GM23248 (cell line): ENCODE results near the gene MKLN1. TPM values are rescaled to one million over a fixed set of nuclear protein-coding genes. Genes with fewer than 3 reads are reported as not detected.
"Not testable (repeated sequence)": the region's sequence is repeated elsewhere in the genome, so short reads cannot be mapped to it uniquely, and the experiment has no call there.

Experiments
- DNase-seq: peaks from one replicate; pipeline ENCODE4 v3.0.0-alpha.2; 2015
- H2AFZ ChIP-seq: fragments of 200-600 bp; sonication (generic); 2 replicates; pipeline ENCODE4 v1.6.1; 2016; ENCODE audit warnings: antibody characterized with exemption
- H3F3A ChIP-seq: fragments of 200-600 bp; sonication (generic); 2 replicates; pipeline ENCODE4 v1.6.1; 2016; ENCODE audit warnings: mild to moderate bottlenecking, antibody characterized with exemption, mixed run types; ENCODE audit not compliant: insufficient read depth
- H3K27ac ChIP-seq: fragments of 200-600 bp; sonication (generic); 2 replicates; pipeline ENCODE4 v1.5.1; 2016; ENCODE audit warnings: mild to moderate bottlenecking
- H3K27me3 ChIP-seq: fragments of 200-600 bp; sonication (generic); replicated peaks from 2 replicates; pipeline ENCODE4 v1.6.1; 2016; ENCODE audit warnings: mild to moderate bottlenecking; ENCODE audit not compliant: insufficient read depth
- H3K36me3 ChIP-seq: fragments of 200-600 bp; sonication (generic); 2 replicates; pipeline ENCODE4 v1.6.1; 2016; ENCODE audit warnings: low read depth, mild to moderate bottlenecking
- H3K4me1 ChIP-seq: fragments of 200-600 bp; sonication (generic); 2 replicates; pipeline ENCODE4 v1.6.1; 2016; ENCODE audit warnings: mild to moderate bottlenecking; ENCODE audit not compliant: insufficient read depth
- H3K4me2 ChIP-seq: fragments of 200-600 bp; sonication (generic); one replicate; pipeline ENCODE4 v1.6.1; 2016; ENCODE audit warnings: mild to moderate bottlenecking; ENCODE audit not compliant: unreplicated experiment
- H3K4me3 ChIP-seq: fragments of 200-600 bp; sonication (generic); 2 replicates; pipeline ENCODE4 v1.5.1; 2016; ENCODE audit warnings: mild to moderate bottlenecking
- H3K79me2 ChIP-seq: fragments of 200-600 bp; sonication (generic); 2 replicates; pipeline ENCODE4 v1.6.1; 2016; ENCODE audit warnings: mild to moderate bottlenecking; ENCODE audit not compliant: insufficient read depth
- H3K9ac ChIP-seq: fragments of 200-600 bp; sonication (generic); 2 replicates; pipeline ENCODE4 v1.6.1; 2016; ENCODE audit warnings: mild to moderate bottlenecking
- H3K9me2 ChIP-seq: fragments of 200-600 bp; sonication (generic); 2 replicates; pipeline ENCODE4 v1.6.1; 2016; ENCODE audit warnings: mixed run types, mild to moderate bottlenecking, moderate library complexity; ENCODE audit not compliant: insufficient read depth
- H3K9me3 ChIP-seq: fragments of 200-600 bp; sonication (generic); one replicate; pipeline ENCODE4 v1.6.1; 2017; ENCODE audit warnings: low read depth
- H4K20me1 ChIP-seq: fragments of 200-600 bp; sonication (generic); 2 replicates; pipeline ENCODE4 v1.6.0; 2016; ENCODE audit not compliant: insufficient read depth
- EZH2 ChIP-seq: fragments of 200-600 bp; sonication (generic); IDR thresholded peaks from 2 replicates; pipeline ENCODE4 v1.6.1; 2018; ENCODE audit warnings: antibody characterized with exemption, mild to moderate bottlenecking; ENCODE audit not compliant: insufficient read depth, poor library complexity, severe bottlenecking
- EZH2phosphoT487 ChIP-seq: fragments of 200-600 bp; sonication (generic); IDR thresholded peaks from 2 replicates; pipeline ENCODE4 v1.6.1; 2018; ENCODE audit warnings: antibody characterized with exemption, moderate library complexity, mild to moderate bottlenecking, low read depth; ENCODE audit not compliant: insufficient read depth
- WGBS, 2 experiments: methylation state at CpG; one replicate each; pipeline ENCODE4 v1.1.6; 2015 to 2017; ENCODE audit warnings: low lambda C conversion rate in 2 of 2, low coverage in 1 of 2; ENCODE audit errors: missing lambda C conversion rate in 2 of 2; 5-methylcytosine and 5-hydroxymethylcytosine counted together
- in situ Hi-C: fragments of 300-500 bp; cut with MboI; formaldehyde crosslinking; loops from 2 replicates; pipeline ENCODE4 v1.15.0; 2020
- polyA plus RNA-seq: library from polyadenylated mRNA; unstranded; fragments of >200 nt; fragmentation: Nextera tagmentation; extraction: Ambion mirVana; gene quantifications from 2 replicates; pipeline ENCODE4 v1.2.1, GENCODE V29; 2016
- total RNA-seq: library from RNA; depleted of rRNA; stranded (reverse); fragments of >200 nt; shearing (Covaris generic); gene quantifications from 2 replicates; pipeline ENCODE4 v1.2.3, GENCODE V29; 2014

The MKLN1 gene
- total and polyA plus RNA-seq, 2 experiments from 2014 or later = 32.1 to 35.7 TPM

GRCh38 chr7:131331806-131332205 lies 4.1 kb downstream of the MKLN1 start:
- Histone ChIP-seq H3K9me3 (no peaks in the 10 kb centered on the region), H3K9me2 (no peaks in the 10 kb centered on the region), H4K20me1 (peaks cover 17% of the 10 kb centered on the region), H3K36me3 (peaks cover 7% of the 10 kb centered on the region), H3K27ac (no peak overlapping the region), H3K9ac (no peak overlapping the region), H3K79me2 (peaks cover 91% of the 10 kb centered on the region), H3K27me3 (no peaks in the 10 kb centered on the region), H3K4me2 (no peak overlapping the region), H2AFZ (no peak overlapping the region), H3K4me3 (no peak overlapping the region), H3K4me1 (peaks cover 18% of the 10 kb centered on the region), H3F3A (peaks cover 20% of the 10 kb centered on the region)
- 96 to 100% methylated on average over 1 of the region's 1 CpG for WGBS, 2 experiments
- in situ Hi-C loops = no loop called here
- no peak for TF ChIP-seq EZH2
- DNase-seq = no peak

GRCh38 chr7:131332729-131333128 lies 5.1 kb downstream of the MKLN1 start:
- H3K9ac ChIP-seq, in situ Hi-C loops, H3K36me3 ChIP-seq, H3K9me2 ChIP-seq, H3K27ac ChIP-seq, H3K4me2 ChIP-seq, DNase-seq, H3K9me3 ChIP-seq, H2AFZ ChIP-seq, H3K27me3 ChIP-seq, H3K4me3 ChIP-seq: not testable (repeated sequence)
- Histone ChIP-seq H3K4me1 (peaks cover 16% of the 10 kb centered on the region), H3K79me2 (peaks cover 100% of the 10 kb centered on the region), H3F3A (peaks cover 21% of the 10 kb centered on the region), H4K20me1 (peaks cover 17% of the 10 kb centered on the region)
- WGBS, 2 experiments = 96 to 98% methylated on average over 6 of the region's 6 CpGs

- H3F3A ChIP-seq = 0 out of 2 replicates have a peak, but pooled peaks cover 8% of the 10 kb centered on the region
- no peaks in the 10 kb centered on the region for H3K9me3 ChIP-seq
- no peak overlapping the region for H3K9ac ChIP-seq
- peaks cover 14% of the 10 kb centered on the region for H4K20me1 ChIP-seq
- 49 to 57% methylated on average over 2 of the region's 2 CpGs for WGBS, 2 experiments
- TF ChIP-seq EZH2phosphoT487 (no peak), EZH2 (no peak)
- no peak overlapping the region for H3K27ac ChIP-seq
- H3K4me1 ChIP-seq = no peaks in the 10 kb centered on the region
- H3K79me2 ChIP-seq = peaks cover 100% of the 10 kb centered on the region
- H3K4me3 ChIP-seq = no peak overlapping the region
- H3K4me2 ChIP-seq = no peak overlapping the region
- no peak for DNase-seq
- no peaks in the 10 kb centered on the region for H3K27me3 ChIP-seq
- peaks cover 9% of the 10 kb centered on the region for H3K36me3 ChIP-seq
- no peak overlapping the region for H2AFZ ChIP-seq
- in situ Hi-C loops = no loop called here
- H3K9me2 ChIP-seq = no peaks in the 10 kb centered on the region; the same call in 1 of the 2 replicates
Observed at GRCh38 chr7:131335639-131336381, 8.1 kb downstream of the MKLN1 start.

GRCh38 chr7:131336956-131337355 lies 9.3 kb downstream of the MKLN1 start:
- DNase-seq = peak; percentile 54
- Histone ChIP-seq H3K27me3 (no peaks in the 10 kb centered on the region), H3K36me3 (peaks cover 9% of the 10 kb centered on the region), H4K20me1 (peaks cover 15% of the 10 kb centered on the region; the same call in 1 of the 2 replicates), H3K27ac (no peak overlapping the region), H3K4me1 (no peaks in the 10 kb centered on the region), H3K9me2 (no peaks in the 10 kb centered on the region; the same call in 1 of the 2 replicates), H3K9me3 (no peaks in the 10 kb centered on the region), H3K9ac (no peak overlapping the region), H3K4me3 (no peak overlapping the region), H3K4me2 (no peak overlapping the region), H2AFZ (no peak overlapping the region), H3F3A (0 out of 2 replicates have a peak, but pooled peaks cover 8% of the 10 kb centered on the region), H3K79me2 (peaks cover 100% of the 10 kb centered on the region)
- in situ Hi-C loops = no loop called here
- 98 to 100% methylated on average over 2 of the region's 2 CpGs for WGBS, 2 experiments
- TF ChIP-seq EZH2 (no peak), EZH2phosphoT487 (no peak)
